LNCAP (cell line): ENCODE data around the gene ADCY9.

ENCODE experiments used
- TF ChIP-seq, protein P1 (sequence below): fragments of 450-650 bp; IDR thresholded peaks from 2 replicates; pipeline ENCODE4 v1.5.1; 2017; ENCODE audit warnings: mild to moderate bottlenecking

The ADCY9 gene

DNA sequence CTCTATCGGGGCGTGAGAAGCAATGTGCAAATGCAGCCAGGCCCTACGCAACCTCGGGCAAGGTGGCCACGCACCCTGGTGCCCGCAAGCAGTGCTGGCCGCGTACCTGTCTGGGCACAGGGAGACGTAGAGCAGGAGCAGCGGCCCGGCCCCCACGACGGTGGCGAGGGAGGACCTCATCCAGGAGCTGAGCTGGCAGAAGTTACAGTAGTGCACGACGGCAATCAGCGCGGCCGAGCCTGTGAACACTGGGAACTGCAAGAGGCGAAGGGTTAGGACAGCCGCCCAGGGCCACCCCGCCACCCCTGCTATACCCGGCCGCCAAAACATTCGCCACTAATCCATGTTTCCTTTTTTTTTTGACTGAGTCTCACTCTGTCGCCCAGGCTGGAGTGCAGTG is 138.9 kb downstream of the ADCY9 start:
- TF ChIP-seq, protein P1, sequence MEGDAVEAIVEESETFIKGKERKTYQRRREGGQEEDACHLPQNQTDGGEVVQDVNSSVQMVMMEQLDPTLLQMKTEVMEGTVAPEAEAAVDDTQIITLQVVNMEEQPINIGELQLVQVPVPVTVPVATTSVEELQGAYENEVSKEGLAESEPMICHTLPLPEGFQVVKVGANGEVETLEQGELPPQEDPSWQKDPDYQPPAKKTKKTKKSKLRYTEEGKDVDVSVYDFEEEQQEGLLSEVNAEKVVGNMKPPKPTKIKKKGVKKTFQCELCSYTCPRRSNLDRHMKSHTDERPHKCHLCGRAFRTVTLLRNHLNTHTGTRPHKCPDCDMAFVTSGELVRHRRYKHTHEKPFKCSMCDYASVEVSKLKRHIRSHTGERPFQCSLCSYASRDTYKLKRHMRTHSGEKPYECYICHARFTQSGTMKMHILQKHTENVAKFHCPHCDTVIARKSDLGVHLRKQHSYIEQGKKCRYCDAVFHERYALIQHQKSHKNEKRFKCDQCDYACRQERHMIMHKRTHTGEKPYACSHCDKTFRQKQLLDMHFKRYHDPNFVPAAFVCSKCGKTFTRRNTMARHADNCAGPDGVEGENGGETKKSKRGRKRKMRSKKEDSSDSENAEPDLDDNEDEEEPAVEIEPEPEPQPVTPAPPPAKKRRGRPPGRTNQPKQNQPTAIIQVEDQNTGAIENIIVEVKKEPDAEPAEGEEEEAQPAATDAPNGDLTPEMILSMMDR: no peak

- TF ChIP-seq, protein P1: no peak
Measured at GRCh38 chr16:3974751-3975150, 141.5 kb downstream of the ADCY9 start.

DNA sequence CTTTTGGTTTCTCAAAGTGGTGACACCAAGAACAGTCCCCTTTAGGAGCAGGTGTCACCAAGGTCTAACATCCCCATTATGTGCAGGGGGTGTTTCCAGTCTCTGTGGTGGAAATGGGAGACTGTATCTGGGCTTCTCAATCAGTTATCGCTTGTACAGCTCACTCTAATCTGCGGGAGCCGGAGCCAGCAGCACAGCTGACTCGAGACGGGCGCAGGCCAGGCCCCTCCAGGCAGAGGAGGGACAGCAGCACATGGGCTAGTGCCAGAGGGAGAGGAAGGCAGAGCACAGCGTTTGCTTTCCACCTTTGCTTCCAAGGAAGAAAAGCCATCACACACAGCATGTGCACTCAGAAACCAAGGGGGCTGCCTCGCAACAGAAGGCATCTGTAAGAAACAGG is 144.5 kb downstream of the ADCY9 start:
- TF ChIP-seq, protein P1: no peak

DNA sequence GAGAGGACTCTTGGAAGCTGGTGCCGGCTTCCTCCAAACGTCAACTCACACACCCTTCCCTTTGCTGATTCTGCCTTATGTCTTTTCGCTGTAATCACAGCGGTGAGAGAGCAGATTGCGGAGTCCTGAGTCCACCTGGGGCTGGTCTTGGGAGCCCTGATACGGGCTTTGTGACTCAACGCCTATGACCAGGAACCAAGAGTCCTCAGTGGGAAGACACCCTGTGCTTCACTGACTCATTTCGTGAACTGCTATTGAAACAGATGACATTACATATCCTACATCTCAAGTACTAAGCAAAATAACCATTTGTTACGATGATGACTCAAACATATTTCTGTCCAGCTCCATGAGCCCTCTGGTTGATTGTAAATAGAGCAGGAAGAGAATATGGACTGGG is 145.0 kb downstream of the ADCY9 start:
- TF ChIP-seq, protein P1: no peak

DNA sequence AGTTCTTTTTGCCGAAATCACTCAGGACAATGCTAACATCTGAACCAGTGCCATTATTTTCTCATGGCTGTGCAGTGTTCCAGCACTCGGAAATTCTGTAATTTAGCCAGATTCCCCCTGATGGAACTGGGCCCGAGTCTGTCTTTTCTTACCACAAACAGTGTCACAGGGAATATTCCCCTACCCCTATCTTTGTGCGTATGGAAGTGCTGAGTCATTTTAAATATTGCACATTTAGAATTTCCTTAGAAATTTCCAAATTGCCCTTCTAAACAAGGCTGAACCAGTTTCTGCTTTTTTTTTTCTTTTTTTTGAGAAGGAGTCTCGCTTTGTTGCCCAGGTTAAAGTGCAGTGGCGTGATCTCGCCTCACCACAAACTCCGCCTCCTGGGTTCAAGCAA is 147.7 kb downstream of the ADCY9 start:
- TF ChIP-seq, protein P1: no peak

- TF ChIP-seq, protein P1: no peak
Measured at GRCh38 chr16:3966681-3967080, 149.6 kb downstream of the ADCY9 start.

- TF ChIP-seq, protein P1: no peak
Measured at GRCh38 chr16:3965781-3966582, 150.3 kb downstream of the ADCY9 start.
